Effector memory CD8-positive, alpha-beta T cell (primary cell): ENCODE measurements around the gene SIX5.
A peak's percentile ranks its signal among the peaks of the same experiment; 100 is the strongest.

Experiments used
- ATAC-seq: fragments of 150-1000 bp; cut with Tn5 transposase; replicated peaks from 2 replicates; pipeline ENCODE4 v1.10.0; 2021; ENCODE audit warnings: mild to moderate bottlenecking, moderate library complexity
- DNase-seq, 3 experiments: peaks; one replicate each; pipeline ENCODE4 v3.0.0; 2021
- H3K27ac Mint-ChIP-seq, 2 donors: one replicate each; pipeline ENCODE4 v1.8.0; 2022; ENCODE audit warnings: mild to moderate bottlenecking in 2 of 2, mixed read lengths in 2 of 2, moderate library complexity in 2 of 2
- H3K27me3 Mint-ChIP-seq, 2 donors: one replicate each; pipeline ENCODE4 v1.8.0; 2022; ENCODE audit warnings: mixed read lengths in 2 of 2
- H3K36me3 Mint-ChIP-seq: one replicate; pipeline ENCODE4 v1.8.0; 2022; ENCODE audit warnings: mild to moderate bottlenecking, moderate library complexity, mixed read lengths; ENCODE audit not compliant: insufficient read depth
- H3K4me1 Mint-ChIP-seq, 2 donors: one replicate each; pipeline ENCODE4 v1.8.0; 2022; ENCODE audit warnings: low read depth in 2 of 2, mixed read lengths in 2 of 2
- H3K4me3 Mint-ChIP-seq, 2 donors: one replicate each; pipeline ENCODE4 v1.8.0; 2022; ENCODE audit warnings: mild to moderate bottlenecking in 2 of 2, mixed read lengths in 2 of 2, moderate library complexity in 2 of 2
- H3K9me3 Mint-ChIP-seq, 2 donors: one replicate each; pipeline ENCODE4 v1.8.0; 2022; ENCODE audit warnings: mixed read lengths in 2 of 2

Gene SIX5

GRCh38 chr19:45717131-45717982 lies 51.7 kb downstream of the SIX5 start:
- Mint-ChIP-seq H3K36me3 (peaks cover 29% of the 10 kb centered on the region), H3K4me3 (peak overlapping the region; percentile 95 to 96), H3K9me3 (no peaks in the 10 kb centered on the region), H3K27me3 (no peaks in the 10 kb centered on the region), H3K4me1 (peaks cover 20 to 25% of the 10 kb centered on the region in 2 donors), H3K27ac (peak overlapping the region; percentile 81 to 95)
- DNase-seq (peak; percentile 95 to 96 (median 96)), ATAC-seq (peak; percentile 96)

- peak overlapping the region; percentile 95 to 96 for H3K4me3 Mint-ChIP-seq
- ATAC-seq (no peak), DNase-seq (peak in 1 of 3 experiments; percentile 14)
- H3K9me3 Mint-ChIP-seq, result no peaks in the 10 kb centered on the region
- H3K4me1 Mint-ChIP-seq, result peaks cover 20 to 25% of the 10 kb centered on the region in 2 donors
- peaks cover 24% of the 10 kb centered on the region for H3K36me3 Mint-ChIP-seq
- peak overlapping the region; percentile 81 to 95 for H3K27ac Mint-ChIP-seq
- no peaks in the 10 kb centered on the region for H3K27me3 Mint-ChIP-seq
These were observed 52.5 kb downstream of the SIX5 start for GRCh38 chr19:45716359-45717130.

GRCh38 chr19:45715139-45715538 lies 53.9 kb downstream of the SIX5 start:
- H3K4me1 Mint-ChIP-seq, result peaks cover 21 to 29% of the 10 kb centered on the region in 2 donors
- H3K27me3 Mint-ChIP-seq, result no peaks in the 10 kb centered on the region
- no peak for ATAC-seq
- no peak for DNase-seq
- peaks cover 23% of the 10 kb centered on the region for H3K36me3 Mint-ChIP-seq
- H3K27ac Mint-ChIP-seq, result no peak overlapping the region
- no peak overlapping the region for H3K4me3 Mint-ChIP-seq
- no peaks in the 10 kb centered on the region for H3K9me3 Mint-ChIP-seq
